ENCODE data around the gene OR52H1. TPM values are rescaled to one million over a fixed set of nuclear protein-coding genes. Genes with fewer than 3 reads are reported as not detected.
A peak's percentile ranks its signal among the peaks of the same experiment; 100 is the strongest.

OR52H1 gene
- total and polyA plus RNA-seq, 9 of the 15 experiments (the other 6 are each of a cell fraction or from before 2014, with no cell fraction given), result 0.15 TPM; not detected in 8

DNA sequence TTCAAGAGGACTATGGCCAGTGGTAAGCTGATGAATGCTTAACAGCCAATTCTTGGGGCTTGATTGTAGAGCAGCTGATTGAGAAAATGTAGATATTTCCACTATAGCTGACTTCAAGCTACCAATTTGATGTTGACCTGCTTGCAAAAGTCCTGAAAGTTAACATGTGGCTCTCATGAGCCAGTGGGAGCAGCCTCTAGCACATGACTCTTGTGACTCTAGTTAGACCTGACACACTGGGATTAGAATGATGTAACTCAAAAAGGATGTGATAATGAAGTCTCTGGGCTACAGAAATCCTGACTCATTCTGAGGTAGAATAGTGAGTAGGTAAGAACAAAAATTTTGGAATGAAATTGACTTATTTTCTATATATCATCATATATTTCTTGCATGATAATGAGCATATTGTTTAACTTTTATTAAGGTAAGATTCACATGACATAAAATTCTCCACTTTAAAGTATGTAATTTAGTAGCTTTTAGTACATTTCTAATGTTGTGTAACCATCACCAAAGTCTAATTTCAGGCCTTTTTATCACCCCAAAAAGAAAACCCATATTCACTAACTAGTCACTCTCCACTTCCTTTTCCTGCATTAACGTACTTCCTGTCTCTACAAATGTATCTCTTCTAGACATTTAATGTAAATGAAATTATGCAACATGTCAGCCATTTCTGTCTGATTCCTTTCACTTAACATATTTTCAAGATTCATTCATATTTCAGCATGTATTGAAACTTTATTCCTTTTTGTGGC lies 16.1 kb upstream of the OR52H1 start (continued):
- TF ChIP-seq, protein P1, sequence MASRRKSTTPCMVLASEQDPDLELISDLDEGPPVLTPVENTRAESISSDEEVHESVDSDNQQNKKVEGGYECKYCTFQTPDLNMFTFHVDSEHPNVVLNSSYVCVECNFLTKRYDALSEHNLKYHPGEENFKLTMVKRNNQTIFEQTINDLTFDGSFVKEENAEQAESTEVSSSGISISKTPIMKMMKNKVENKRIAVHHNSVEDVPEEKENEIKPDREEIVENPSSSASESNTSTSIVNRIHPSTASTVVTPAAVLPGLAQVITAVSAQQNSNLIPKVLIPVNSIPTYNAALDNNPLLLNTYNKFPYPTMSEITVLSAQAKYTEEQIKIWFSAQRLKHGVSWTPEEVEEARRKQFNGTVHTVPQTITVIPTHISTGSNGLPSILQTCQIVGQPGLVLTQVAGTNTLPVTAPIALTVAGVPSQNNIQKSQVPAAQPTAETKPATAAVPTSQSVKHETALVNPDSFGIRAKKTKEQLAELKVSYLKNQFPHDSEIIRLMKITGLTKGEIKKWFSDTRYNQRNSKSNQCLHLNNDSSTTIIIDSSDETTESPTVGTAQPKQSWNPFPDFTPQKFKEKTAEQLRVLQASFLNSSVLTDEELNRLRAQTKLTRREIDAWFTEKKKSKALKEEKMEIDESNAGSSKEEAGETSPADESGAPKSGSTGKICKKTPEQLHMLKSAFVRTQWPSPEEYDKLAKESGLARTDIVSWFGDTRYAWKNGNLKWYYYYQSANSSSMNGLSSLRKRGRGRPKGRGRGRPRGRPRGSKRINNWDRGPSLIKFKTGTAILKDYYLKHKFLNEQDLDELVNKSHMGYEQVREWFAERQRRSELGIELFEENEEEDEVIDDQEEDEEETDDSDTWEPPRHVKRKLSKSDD (conservative IDR thresholded peaks at IDR 0.05; ENCODE audit: low read length), result no peak
- TF ChIP-seq ZNF316 (IDR thresholded peaks at IDR 0.05) (peak; percentile 43), RAD51 (IDR thresholded peaks at IDR 0.05; ENCODE audit: borderline replicate concordance, low read depth) (peak; percentile 53; the same call in 1 of the 2 replicates), FOSL1 (tag; conservative IDR thresholded peaks at IDR 0.05) (peak; percentile 44), BHLHE40 (IDR thresholded peaks at IDR 0.05; ENCODE audit: low read length) (peak; percentile 28; the same call in 1 of the 2 replicates), DMBX1 (CRISPR knock-in tag; IDR thresholded peaks at IDR 0.05; ENCODE audit: borderline replicate concordance) (peak; percentile 80; the same call in 1 of the 2 replicates), SLC30A9 (CRISPR knock-in tag; IDR thresholded peaks at IDR 0.05) (no peak)
- TF ChIP-seq, protein P2, sequence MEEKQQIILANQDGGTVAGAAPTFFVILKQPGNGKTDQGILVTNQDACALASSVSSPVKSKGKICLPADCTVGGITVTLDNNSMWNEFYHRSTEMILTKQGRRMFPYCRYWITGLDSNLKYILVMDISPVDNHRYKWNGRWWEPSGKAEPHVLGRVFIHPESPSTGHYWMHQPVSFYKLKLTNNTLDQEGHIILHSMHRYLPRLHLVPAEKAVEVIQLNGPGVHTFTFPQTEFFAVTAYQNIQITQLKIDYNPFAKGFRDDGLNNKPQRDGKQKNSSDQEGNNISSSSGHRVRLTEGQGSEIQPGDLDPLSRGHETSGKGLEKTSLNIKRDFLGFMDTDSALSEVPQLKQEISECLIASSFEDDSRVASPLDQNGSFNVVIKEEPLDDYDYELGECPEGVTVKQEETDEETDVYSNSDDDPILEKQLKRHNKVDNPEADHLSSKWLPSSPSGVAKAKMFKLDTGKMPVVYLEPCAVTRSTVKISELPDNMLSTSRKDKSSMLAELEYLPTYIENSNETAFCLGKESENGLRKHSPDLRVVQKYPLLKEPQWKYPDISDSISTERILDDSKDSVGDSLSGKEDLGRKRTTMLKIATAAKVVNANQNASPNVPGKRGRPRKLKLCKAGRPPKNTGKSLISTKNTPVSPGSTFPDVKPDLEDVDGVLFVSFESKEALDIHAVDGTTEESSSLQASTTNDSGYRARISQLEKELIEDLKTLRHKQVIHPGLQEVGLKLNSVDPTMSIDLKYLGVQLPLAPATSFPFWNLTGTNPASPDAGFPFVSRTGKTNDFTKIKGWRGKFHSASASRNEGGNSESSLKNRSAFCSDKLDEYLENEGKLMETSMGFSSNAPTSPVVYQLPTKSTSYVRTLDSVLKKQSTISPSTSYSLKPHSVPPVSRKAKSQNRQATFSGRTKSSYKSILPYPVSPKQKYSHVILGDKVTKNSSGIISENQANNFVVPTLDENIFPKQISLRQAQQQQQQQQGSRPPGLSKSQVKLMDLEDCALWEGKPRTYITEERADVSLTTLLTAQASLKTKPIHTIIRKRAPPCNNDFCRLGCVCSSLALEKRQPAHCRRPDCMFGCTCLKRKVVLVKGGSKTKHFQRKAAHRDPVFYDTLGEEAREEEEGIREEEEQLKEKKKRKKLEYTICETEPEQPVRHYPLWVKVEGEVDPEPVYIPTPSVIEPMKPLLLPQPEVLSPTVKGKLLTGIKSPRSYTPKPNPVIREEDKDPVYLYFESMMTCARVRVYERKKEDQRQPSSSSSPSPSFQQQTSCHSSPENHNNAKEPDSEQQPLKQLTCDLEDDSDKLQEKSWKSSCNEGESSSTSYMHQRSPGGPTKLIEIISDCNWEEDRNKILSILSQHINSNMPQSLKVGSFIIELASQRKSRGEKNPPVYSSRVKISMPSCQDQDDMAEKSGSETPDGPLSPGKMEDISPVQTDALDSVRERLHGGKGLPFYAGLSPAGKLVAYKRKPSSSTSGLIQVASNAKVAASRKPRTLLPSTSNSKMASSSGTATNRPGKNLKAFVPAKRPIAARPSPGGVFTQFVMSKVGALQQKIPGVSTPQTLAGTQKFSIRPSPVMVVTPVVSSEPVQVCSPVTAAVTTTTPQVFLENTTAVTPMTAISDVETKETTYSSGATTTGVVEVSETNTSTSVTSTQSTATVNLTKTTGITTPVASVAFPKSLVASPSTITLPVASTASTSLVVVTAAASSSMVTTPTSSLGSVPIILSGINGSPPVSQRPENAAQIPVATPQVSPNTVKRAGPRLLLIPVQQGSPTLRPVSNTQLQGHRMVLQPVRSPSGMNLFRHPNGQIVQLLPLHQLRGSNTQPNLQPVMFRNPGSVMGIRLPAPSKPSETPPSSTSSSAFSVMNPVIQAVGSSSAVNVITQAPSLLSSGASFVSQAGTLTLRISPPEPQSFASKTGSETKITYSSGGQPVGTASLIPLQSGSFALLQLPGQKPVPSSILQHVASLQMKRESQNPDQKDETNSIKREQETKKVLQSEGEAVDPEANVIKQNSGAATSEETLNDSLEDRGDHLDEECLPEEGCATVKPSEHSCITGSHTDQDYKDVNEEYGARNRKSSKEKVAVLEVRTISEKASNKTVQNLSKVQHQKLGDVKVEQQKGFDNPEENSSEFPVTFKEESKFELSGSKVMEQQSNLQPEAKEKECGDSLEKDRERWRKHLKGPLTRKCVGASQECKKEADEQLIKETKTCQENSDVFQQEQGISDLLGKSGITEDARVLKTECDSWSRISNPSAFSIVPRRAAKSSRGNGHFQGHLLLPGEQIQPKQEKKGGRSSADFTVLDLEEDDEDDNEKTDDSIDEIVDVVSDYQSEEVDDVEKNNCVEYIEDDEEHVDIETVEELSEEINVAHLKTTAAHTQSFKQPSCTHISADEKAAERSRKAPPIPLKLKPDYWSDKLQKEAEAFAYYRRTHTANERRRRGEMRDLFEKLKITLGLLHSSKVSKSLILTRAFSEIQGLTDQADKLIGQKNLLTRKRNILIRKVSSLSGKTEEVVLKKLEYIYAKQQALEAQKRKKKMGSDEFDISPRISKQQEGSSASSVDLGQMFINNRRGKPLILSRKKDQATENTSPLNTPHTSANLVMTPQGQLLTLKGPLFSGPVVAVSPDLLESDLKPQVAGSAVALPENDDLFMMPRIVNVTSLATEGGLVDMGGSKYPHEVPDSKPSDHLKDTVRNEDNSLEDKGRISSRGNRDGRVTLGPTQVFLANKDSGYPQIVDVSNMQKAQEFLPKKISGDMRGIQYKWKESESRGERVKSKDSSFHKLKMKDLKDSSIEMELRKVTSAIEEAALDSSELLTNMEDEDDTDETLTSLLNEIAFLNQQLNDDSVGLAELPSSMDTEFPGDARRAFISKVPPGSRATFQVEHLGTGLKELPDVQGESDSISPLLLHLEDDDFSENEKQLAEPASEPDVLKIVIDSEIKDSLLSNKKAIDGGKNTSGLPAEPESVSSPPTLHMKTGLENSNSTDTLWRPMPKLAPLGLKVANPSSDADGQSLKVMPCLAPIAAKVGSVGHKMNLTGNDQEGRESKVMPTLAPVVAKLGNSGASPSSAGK (IDR thresholded peaks at IDR 0.05), result peak; percentile 93
